Ascending aorta (tissue), 2 donors: ENCODE results near the gene SLC22A23. TPM values are rescaled to one million over a fixed set of nuclear protein-coding genes. Genes with fewer than 3 reads are reported as not detected.

Experiments used
- DNase-seq, 2 donors: peaks; one replicate each; pipeline ENCODE4 v3.0.0-alpha.2; 2019; ENCODE audit warnings: low spot score in 2 of 2
- H3K27ac ChIP-seq, 2 donors: fragments of 200-600 bp; sonication (generic); one replicate each; pipeline ENCODE4 v1.5.1; 2016 to 2017; ENCODE audit warnings: mild to moderate bottlenecking in 1 of 2
- H3K27me3 ChIP-seq: fragments of 200-600 bp; sonication (generic); one replicate; pipeline ENCODE4 v1.5.1; 2017
- H3K36me3 ChIP-seq, 2 donors: fragments of 200-600 bp; sonication (generic); one replicate each; pipeline ENCODE4 v1.5.1; 2016
- H3K4me1 ChIP-seq, 2 donors: fragments of 200-600 bp; sonication (generic); one replicate each; pipeline ENCODE4 v1.5.1; 2016 to 2017; ENCODE audit warnings: mild to moderate bottlenecking in 1 of 2
- H3K4me3 ChIP-seq, 2 donors: fragments of 200-600 bp; sonication (generic); one replicate each; pipeline ENCODE4 v1.5.1; 2016 to 2017; ENCODE audit warnings: mild to moderate bottlenecking in 1 of 2
- H3K9me3 ChIP-seq, 2 donors: fragments of 200-600 bp; sonication (generic); one replicate each; pipeline ENCODE4 v1.5.1; 2016
- CTCF ChIP-seq, 3 experiments: fragments of 200-600 bp in 2 of 3; fragments of 450-650 bp in 1 of 3; sonication (generic) in 2 of 3; IDR thresholded peaks; one replicate each; pipeline ENCODE4 v1.5.1; 2016 to 2019; ENCODE audit warnings: antibody characterized with exemption in 3 of 3, mild to moderate bottlenecking in 1 of 3, moderate library complexity in 1 of 3
- intact Hi-C: fragments of 100-400 bp; cut with DNase I; formaldehyde crosslinking; loops from one replicate; pipeline ENCODE4 v1.15.1; 2023
- total RNA-seq: library from RNA; depleted of rRNA; stranded (reverse); fragments of >200 nt; gene quantifications from one replicate; pipeline ENCODE4 v1.1.0, GENCODE V29; 2016

SLC22A23 gene
- total RNA-seq, 1 donor from 2014 or later: 42.0 TPM

- TF ChIP-seq CTCF (IDR thresholded peaks at IDR 0.05): no peak
- H3K9me3 ChIP-seq: no peaks in the 10 kb centered on the region
- DNase-seq: no peak
- H3K36me3 ChIP-seq: no peaks in the 10 kb centered on the region
- no peaks in the 10 kb centered on the region for H3K4me1 ChIP-seq
- H3K27ac ChIP-seq: no peak overlapping the region
- intact Hi-C loops: no loop called here
- no peaks in the 10 kb centered on the region for H3K27me3 ChIP-seq
- no peak overlapping the region for H3K4me3 ChIP-seq
Measured at GRCh38 chr6:3334555-3334954, 122.3 kb downstream of the SLC22A23 start.

GRCh38 chr6:3333263-3333662 lies 123.6 kb downstream of the SLC22A23 start:
- Histone ChIP-seq H3K4me1 (no peaks in the 10 kb centered on the region), H3K27me3 (no peaks in the 10 kb centered on the region), H3K36me3 (no peaks in the 10 kb centered on the region), H3K27ac (no peak overlapping the region), H3K9me3 (no peaks in the 10 kb centered on the region), H3K4me3 (no peak overlapping the region)
- intact Hi-C loops: no loop called here
- no peak for TF ChIP-seq CTCF (IDR thresholded peaks at IDR 0.05)
- no peak for DNase-seq

GRCh38 chr6:3331971-3332370 lies 124.9 kb downstream of the SLC22A23 start:
- intact Hi-C loops: no loop called here
- H3K27ac ChIP-seq: no peak overlapping the region
- no peak for DNase-seq
- no peaks in the 10 kb centered on the region for H3K4me1 ChIP-seq
- H3K36me3 ChIP-seq: no peaks in the 10 kb centered on the region
- no peak overlapping the region for H3K4me3 ChIP-seq
- no peaks in the 10 kb centered on the region for H3K27me3 ChIP-seq
- no peaks in the 10 kb centered on the region for H3K9me3 ChIP-seq
- TF ChIP-seq CTCF (IDR thresholded peaks at IDR 0.05): no peak

GRCh38 chr6:3331494-3331893 lies 125.4 kb downstream of the SLC22A23 start:
- Histone ChIP-seq H3K36me3 (no peaks in the 10 kb centered on the region), H3K27me3 (no peaks in the 10 kb centered on the region), H3K4me3 (no peak overlapping the region), H3K27ac (no peak overlapping the region), H3K9me3 (no peaks in the 10 kb centered on the region), H3K4me1 (no peaks in the 10 kb centered on the region)
- DNase-seq: no peak
- intact Hi-C loops: no loop called here
- TF ChIP-seq CTCF (IDR thresholded peaks at IDR 0.05): no peak

GRCh38 chr6:3330199-3330598 lies 126.7 kb downstream of the SLC22A23 start:
- H3K4me1 ChIP-seq: no peaks in the 10 kb centered on the region
- H3K4me3 ChIP-seq: no peak overlapping the region
- no peak for TF ChIP-seq CTCF (IDR thresholded peaks at IDR 0.05)
- no peak for DNase-seq
- no peaks in the 10 kb centered on the region for H3K27me3 ChIP-seq
- intact Hi-C loops: no loop called here
- no peaks in the 10 kb centered on the region for H3K9me3 ChIP-seq
- H3K27ac ChIP-seq: no peak overlapping the region
- no peaks in the 10 kb centered on the region for H3K36me3 ChIP-seq

- Histone ChIP-seq H3K4me1 (no peaks in the 10 kb centered on the region), H3K36me3 (no peaks in the 10 kb centered on the region), H3K9me3 (no peaks in the 10 kb centered on the region), H3K27me3 (no peaks in the 10 kb centered on the region), H3K4me3 (no peak overlapping the region), H3K27ac (no peak overlapping the region)
- TF ChIP-seq CTCF (IDR thresholded peaks at IDR 0.05): no peak
- intact Hi-C loops: no loop called here
- DNase-seq: no peak
Measured at GRCh38 chr6:3329393-3330051, 127.3 kb downstream of the SLC22A23 start.
